SK-N-SH treated with all-trans-retinoic acid at 6 μM for 48 hours (cell line): Measurements from ENCODE around the gene INSL3.

Experiments used
- ARNTL ChIP-seq: fragments of 450-650 bp; formaldehyde crosslinking; IDR thresholded peaks from 2 replicates; pipeline ENCODE4 v1.5.0; 2020; ENCODE audit warnings: low read depth, mild to moderate bottlenecking, moderate library complexity, borderline replicate concordance
- BACH2 ChIP-seq: fragments of 250-450 bp; sonication (Bioruptor Pico); IDR thresholded peaks from 2 replicates; pipeline ENCODE4 v1.9.0; 2021; ENCODE audit warnings: mild to moderate bottlenecking, borderline replicate concordance
- CREB5 ChIP-seq: fragments of 250-450 bp; sonication (Bioruptor Pico); IDR thresholded peaks from 2 replicates; pipeline ENCODE4 v1.5.1; 2020; ENCODE audit warnings: low read depth, mild to moderate bottlenecking, moderate library complexity
- GLIS3 ChIP-seq: fragments of 250-450 bp; sonication (Bioruptor Pico); IDR thresholded peaks from 2 replicates; pipeline ENCODE4 v1.5.0; 2020; ENCODE audit warnings: mild to moderate bottlenecking, moderate library complexity
- ISL1 ChIP-seq: fragments of 250-450 bp; sonication (Bioruptor Pico); IDR thresholded peaks from 2 replicates; pipeline ENCODE4 v2.1.2; 2022; ENCODE audit warnings: mild to moderate bottlenecking, moderate library complexity
- OSR1 ChIP-seq: fragments of 250-450 bp; sonication (Bioruptor Pico); IDR thresholded peaks from 2 replicates; pipeline ENCODE4 v1.8.0; 2022; ENCODE audit warnings: moderate library complexity, mild to moderate bottlenecking, inconsistent platforms
- PATZ1 ChIP-seq: fragments of 250-450 bp; sonication (Bioruptor Pico); IDR thresholded peaks from 2 replicates; pipeline ENCODE4 v1.8.0; 2020; ENCODE audit warnings: mild to moderate bottlenecking, moderate library complexity, borderline replicate concordance
- PPARA ChIP-seq: fragments of 250-450 bp; sonication (Bioruptor Pico); IDR thresholded peaks from 2 replicates; pipeline ENCODE4 v1.5.0; 2020; ENCODE audit warnings: mild to moderate bottlenecking, borderline replicate concordance
- SNAI2 ChIP-seq: fragments of 250-450 bp; sonication (Bioruptor Pico); IDR thresholded peaks from 2 replicates; pipeline ENCODE4 v1.5.0; 2020; ENCODE audit warnings: mild to moderate bottlenecking, moderate library complexity
- ZFP3 ChIP-seq: fragments of 250-450 bp; sonication (Bioruptor Pico); IDR thresholded peaks from 2 replicates; pipeline ENCODE4 v1.5.0; 2020; ENCODE audit warnings: mild to moderate bottlenecking, moderate library complexity
- ZFP30 ChIP-seq: fragments of 450-650 bp; formaldehyde crosslinking; IDR thresholded peaks from 2 replicates; pipeline ENCODE4 v1.5.0; 2022; ENCODE audit warnings: mild to moderate bottlenecking, moderate library complexity

- TF ChIP-seq ZFP30 (CRISPR knock-in tag) (no peak), GLIS3 (CRISPR knock-in tag) (no peak), PATZ1 (CRISPR knock-in tag) (no peak), ARNTL (CRISPR knock-in tag) (no peak), ZFP3 (no peak), OSR1 (no peak), ISL1 (CRISPR knock-in tag) (no peak), CREB5 (CRISPR knock-in tag) (no peak), SNAI2 (CRISPR knock-in tag) (no peak), PPARA (CRISPR knock-in tag) (no peak), BACH2 (CRISPR knock-in tag) (no peak)
Observed at GRCh38 chr19:17795495-17795856, 25.8 kb downstream of the INSL3 start.
